GM21737 (cell line): ENCODE data around the gene ACTRT1.

ENCODE experiments used
- ATAC-seq: cut with Tn5 transposase; IDR thresholded peaks from one replicate; pipeline ENCODE4 v1.9.1; 2021; ENCODE audit warnings: mild to moderate bottlenecking, moderate library complexity; ENCODE audit not compliant: unreplicated experiment

The ACTRT1 gene

DNA sequence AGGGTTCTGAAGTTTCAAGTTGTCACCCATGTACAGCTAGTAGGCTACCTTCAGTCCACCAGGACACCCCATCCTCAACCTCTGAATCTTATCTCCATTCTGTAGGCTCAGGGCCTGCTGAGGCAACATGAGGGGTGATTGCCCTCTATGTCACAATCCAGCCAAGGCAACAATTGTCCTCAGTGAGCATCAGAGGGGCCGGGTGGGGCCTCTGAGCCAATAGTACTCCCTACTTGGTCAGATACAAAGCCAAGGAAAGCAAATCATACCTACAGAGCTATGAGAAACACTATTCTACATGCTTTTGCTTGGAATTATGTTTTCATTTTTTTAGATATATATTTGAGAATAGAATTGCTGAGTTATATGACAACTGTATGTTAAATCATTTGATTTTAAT is at the start of gene ACTRT1:
Gene ACTRT1, minus strand, starts transcription at position 101 of the 400 bp plus-strand sequence. CDS start 197 bp downstream, outside the sequence.
- no peak for ATAC-seq

DNA sequence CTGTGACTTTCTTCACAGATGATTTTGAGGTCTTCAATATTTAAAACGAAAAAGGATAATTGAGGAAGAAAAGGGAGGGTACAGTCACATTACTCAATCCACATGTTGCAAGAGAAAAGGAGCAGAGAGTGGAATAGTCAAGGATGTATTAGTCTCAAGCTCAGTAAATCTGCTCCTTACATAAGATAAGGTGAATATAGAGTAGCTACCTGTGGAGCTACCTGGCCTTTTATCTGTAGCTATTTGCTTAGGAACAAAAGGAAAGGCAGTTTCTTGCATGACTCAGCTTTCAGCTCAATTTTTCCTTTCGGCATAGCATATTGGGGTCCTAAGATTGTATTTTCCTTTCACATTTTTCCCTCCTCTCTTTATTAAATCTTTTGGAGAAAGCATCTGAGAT is 26.3 kb upstream of the ACTRT1 start:
- ATAC-seq, result no peak

DNA sequence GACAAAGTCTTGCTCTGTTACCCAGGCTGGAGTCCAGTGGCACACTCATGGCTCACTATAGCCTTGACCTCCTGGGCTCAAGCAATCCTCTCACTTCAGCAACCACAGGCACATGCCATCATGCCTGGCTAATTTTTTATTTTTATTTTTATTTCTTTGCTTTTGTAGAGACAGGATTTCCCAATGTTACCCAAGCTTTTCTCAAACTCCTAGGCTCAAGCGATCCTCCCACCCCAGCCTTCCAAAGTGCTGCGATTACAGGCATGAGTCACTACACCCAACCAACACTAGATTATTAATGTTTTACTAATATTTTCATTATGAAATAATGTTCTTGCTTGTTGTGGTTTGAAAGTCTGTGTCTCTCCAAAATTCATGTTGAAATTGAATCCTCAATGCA is 5.2 kb upstream of the ACTRT1 start:
- no peak for ATAC-seq

DNA sequence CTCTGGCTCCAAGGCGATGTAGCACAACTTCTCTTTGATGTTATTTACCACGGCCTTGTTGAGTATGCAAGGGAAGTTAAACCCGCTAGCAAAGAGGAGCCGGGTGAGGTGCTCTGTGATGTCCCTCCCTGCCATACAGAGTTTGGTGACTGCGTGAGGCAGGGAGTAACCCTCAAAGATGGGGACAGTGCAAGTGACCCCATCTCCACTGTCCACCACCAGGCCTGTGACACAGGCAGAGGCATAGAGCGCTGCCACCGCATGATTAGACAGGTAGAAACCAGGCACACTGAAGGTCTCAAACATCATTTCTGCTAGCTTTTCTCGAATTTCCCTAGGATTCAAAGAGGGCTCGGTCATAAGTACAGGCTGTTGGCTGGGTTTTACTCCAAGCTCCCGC is 677 bp downstream of the ACTRT1 start:
- no peak for ATAC-seq

DNA sequence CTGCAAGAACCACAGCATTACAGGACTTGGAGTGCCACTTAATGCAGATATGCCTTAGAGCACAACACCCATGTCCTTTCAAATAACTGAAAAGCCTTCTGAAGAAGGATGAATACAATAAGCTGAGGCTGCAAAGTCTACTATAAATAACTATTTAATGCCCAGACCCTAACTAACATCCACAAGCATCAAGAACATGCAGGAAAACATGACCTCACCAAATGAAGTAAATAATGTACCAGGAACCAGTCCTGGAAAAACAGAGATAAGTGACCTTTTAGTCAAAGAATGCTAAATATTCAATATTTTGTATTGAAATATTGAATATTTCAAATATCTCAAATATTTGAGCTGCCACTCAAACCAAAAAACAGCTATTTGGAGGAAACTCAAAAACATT is 16.9 kb downstream of the ACTRT1 start:
- ATAC-seq, result no peak

DNA sequence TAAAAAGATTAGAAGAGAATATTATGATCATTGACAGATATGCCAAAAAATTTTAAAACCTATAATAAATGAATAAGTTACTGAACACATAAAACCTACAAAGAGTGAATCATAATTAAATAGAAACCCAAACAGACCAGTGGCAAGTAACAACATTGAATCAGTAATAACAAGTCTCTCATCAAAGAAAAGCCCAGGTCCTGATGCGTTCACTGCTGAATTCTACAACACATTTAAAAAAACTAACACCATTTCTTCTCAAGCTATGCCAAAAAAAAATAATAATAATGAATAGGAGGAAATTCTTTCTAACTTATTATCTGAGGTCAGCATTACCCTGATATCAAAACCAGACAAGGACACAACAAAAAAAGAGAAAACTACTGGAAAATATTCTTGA is 30.6 kb downstream of the ACTRT1 start:
- ATAC-seq, result no peak

DNA sequence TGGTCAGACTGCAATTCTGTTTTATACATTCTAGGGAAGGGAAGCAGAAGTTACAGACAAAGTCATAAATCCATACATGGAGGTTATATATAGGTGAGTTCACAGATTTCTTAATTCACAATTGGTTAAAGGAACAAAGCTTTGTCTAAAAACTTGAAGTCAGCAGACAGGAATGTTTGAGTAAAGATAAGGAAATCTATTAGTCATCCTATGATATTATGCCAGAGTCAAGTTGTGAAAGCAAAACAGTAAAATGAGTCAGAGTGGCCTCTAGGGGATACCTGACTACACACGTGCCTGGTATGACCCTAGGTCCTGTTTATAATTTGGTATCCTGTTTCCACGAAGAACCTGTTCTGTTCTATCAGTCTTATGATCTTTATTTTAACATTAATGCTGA is 31.5 kb downstream of the ACTRT1 start:
- ATAC-seq, result no peak

DNA sequence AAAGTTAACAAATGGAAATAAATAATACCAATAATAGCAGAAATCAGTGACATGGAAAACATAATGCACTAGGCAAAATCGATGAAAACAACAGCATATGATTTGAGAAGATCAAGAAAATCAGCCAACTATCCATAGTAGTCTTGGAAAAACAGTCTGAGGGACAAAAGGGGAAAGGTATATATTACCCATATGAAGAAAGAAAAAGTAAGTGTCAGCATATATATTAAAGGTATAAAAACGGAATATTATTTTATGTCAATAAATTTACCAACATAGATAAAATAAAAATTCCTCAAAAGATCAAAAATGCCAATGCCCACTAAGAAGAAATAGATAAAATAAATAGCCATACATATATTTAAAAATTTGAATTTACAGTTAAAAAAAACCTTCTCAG is 33.0 kb downstream of the ACTRT1 start:
- no peak for ATAC-seq

DNA sequence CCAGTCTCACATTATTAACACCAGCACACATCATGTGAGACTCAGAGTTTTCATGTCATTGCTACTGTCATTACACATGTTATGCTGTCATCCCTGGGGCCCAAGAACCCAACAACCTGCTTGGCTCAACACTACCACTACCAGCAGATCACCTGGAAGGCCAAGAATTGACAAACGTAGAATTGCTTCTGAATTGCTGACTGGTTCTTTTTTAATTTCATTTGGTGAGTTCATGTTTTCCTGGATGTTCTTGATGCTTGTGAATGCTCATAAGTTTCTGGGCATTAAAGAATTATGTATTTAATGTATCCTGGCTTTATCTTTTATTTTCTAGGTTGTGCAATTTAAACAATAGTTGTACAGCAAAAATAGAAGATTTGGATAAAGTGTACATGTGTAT is 40.2 kb downstream of the ACTRT1 start:
- no peak for ATAC-seq

DNA sequence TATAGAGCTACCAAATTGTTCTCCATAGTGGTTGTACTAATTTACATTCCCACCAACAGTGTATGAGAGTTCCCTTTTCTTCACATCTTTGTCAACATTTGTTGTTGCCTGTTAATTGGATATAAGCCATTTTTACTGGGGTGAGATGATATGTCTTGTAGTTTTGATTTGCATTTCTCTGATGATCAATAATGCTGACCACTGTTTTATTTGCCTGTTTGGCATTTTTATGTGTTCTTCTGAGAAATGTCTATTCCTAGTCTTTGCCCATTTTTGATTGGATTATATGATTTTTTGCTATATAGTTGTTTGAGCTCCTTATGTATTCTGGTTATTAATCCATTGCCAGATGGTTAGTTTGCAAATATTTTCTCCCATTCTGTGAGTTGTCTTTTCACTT is 44.3 kb downstream of the ACTRT1 start:
- ATAC-seq, result no peak
